NCI-H1417 (cell line): ENCODE data around the gene TTLL8.

Source experiments
- DNase-seq, 3 experiments: peaks; one replicate each; lab custom pipeline; 2025; lab: John Stamatoyannopoulos, UW

TTLL8 gene

DNA sequence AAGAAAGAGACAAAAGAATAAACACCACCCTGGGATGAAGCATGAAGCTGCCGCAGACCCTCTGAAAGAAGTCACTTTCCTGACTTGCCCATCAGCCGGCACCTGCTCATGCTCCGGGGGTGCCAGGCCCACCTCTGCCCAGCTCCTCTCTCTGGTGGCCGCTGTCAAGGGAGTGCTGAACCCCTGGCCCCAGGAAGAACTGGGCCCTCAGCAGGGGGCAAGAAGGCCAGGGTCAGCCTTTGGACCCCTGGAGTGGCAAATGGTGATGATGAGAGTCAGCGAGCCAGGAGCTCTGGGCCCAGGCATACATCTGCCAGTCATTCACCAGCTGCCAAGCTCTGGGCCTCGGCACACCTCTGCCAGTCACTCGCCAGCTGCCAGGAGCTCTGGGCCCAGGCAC is 17.4 kb downstream of the TTLL8 start:
- DNase-seq, result no peak

DNA sequence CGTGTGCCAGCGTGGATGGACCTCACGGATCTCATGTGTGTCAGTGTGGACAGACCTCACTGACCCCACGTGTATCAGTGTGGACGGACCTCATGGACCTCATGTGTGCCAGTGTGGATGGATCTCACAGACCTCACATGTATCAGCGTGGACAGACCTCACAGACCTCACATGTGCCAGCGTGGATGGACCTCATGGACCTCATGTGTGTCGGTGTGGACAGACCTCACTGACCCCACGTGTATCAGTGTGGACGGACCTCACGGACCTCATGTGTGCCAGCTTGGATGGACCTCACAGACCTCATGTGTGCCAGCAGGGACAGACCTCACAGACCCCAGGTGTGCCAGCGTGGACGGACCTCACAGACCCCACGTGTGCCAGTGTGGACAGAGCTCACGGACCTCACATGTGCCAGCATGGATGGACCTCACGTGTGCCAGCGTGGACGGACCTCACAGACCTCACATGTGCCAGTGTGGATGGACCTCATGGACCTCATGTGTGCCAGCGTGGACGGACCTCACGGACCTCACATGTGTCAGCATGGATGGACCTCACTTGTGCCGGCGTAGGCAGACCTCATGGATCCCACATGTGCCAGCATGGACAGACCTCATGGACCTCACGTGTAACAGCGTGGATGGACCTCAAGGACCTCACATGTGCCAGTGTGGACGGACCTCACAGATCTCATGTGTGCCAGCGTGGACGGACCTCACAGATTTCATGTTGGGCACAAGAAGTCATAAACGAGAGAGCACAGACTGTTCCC is 18.2 kb downstream of the TTLL8 start:
- no peak for DNase-seq

DNA sequence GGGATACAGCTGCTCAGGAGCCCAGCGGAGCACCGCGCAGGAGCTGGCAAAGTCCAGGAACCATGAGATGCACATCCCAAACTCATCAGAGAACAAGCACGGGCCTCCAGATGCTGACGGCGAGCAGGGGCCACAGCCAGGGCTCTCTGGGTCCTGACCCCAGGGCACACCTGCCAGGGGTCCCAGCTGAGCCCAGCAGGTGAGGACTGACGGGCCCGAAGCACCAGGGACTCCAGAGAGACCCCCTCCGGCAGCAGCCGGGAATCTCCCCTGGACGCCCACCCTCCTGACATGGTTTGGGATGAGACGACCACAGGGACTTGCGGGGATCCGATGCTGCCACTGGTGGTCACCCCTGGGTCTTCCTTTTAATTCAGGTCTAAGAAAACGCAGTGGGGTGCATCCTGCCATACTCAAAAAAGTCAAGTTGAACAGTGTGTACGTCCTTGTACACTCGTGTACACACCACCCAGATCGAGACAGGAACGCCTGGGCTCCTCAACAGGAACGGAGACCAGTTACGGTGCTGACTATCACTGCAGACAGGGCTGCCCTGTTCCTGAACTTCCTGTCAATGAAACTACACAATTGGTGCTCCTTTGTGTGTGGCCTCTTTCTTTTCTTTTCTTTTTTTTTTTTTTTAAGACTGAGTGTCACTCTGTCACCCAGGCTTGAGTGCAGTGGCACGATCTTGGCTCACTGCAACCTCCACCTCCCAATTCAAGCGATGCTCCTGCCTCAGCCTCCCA is 21.9 kb downstream of the TTLL8 start:
- no peak for DNase-seq

DNA sequence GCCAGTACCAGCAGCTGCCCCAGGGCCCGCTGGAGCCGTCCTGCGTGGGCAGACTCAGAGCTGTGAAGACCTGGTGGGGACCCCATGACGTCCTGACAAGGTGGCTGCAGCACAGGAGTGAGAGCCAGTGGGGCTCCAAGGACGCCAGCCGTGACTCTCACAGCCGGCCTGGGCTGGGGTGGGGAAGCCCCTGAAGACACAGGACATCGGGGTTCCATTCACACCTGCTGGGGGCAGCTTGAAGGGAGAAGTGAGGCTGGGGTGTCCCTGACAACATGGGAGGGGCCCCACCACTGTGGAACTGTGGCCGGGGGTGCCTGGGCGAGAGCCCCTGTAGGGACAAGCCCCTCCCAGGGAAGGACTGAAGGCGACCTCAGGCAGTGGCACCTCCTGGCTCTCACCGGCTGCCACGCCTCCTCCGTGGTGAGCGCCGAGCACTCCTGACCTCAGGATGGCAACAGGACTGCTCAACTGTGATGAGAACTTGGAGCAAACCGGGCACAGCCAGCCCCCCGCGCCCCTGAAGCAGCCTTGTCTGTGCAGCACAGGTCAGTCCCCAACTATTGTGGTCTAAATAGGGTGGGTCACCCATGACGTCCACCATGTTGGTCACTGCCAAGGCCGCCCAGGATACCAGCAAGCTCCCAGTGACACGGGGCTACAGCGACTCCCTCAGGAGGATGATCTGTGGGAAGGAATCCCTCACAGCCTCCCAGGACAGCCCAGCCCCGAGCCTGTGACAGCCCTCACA is 22.8 kb downstream of the TTLL8 start:
- DNase-seq, result no peak

DNA sequence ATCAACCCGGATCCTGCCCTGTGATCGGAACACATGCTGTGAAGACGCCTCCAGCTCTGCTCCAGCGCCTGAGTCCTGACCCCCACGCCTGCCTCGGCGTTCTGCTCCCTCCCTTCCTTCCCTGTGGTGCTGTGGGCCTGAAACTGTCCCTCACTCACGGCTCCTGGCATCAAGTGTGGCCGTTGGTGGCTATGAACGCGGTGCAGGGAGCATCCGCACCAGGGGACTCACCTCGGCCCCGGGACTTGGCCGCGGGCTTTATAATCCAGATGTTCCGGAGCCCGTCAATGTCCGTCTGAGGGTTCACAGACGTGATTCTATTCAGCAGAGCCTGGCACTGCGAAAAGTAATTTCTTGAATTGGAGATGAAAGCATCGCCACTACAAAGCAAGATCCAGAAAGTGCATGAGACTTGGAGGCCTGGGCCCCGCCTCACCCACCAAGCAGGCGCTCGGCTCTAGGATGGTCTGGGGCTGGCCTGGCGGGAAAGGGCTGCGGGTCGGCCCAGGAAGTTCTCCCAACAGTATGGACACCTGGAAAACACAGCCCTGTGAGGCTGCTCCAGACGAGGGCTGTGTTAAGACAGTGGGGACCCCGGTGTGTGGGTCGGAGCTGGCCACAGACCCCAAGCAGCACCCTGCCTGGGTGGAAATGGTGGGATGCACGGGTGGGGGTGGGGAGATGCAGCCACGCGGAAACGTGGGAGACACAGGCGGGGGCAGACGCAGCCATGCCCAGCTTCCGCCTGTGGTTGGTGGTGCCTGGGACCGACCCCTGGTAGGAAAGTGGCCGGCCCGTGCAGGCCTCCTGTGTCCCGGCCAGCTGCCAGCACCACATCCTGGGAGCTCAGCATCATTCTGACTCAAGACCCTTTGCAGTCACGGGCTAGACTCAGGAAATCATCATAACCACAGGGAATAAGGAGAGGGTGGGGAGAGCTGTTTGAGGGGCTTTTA is 23.7 kb downstream of the TTLL8 start:
- DNase-seq, result no peak

DNA sequence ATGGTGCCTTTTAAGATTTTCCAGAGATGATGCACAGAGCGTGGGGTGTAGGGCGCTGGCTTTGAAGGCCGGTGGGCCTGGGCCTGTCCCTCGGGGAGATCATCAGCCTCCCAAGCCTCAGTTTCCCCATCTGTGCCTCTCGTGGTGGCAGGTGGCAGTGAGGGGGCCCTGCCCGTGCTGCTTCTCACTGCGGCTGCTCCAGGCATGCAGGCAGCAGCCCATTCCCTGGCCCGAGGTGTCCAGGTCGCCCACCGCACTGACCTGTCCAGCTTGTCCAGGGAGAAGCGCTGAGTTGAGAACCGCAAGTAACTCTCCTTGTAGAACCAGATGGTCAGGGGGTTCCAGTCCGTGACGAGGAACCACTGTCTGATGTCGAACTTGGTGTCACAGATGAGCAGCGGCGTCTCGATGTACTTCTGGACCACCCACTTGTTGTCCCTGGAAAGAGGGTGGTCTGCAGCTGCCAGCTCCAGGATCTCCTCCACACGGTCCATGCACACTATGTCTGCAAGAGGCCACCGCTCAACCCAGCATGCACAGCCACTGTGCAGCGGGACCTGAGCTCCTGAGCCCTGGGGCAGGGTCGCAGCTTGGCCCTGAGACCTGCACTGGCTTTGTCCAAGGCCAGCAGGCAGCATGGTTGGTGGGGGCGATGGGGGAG is 25.0 kb downstream of the TTLL8 start:
- no peak for DNase-seq

DNA sequence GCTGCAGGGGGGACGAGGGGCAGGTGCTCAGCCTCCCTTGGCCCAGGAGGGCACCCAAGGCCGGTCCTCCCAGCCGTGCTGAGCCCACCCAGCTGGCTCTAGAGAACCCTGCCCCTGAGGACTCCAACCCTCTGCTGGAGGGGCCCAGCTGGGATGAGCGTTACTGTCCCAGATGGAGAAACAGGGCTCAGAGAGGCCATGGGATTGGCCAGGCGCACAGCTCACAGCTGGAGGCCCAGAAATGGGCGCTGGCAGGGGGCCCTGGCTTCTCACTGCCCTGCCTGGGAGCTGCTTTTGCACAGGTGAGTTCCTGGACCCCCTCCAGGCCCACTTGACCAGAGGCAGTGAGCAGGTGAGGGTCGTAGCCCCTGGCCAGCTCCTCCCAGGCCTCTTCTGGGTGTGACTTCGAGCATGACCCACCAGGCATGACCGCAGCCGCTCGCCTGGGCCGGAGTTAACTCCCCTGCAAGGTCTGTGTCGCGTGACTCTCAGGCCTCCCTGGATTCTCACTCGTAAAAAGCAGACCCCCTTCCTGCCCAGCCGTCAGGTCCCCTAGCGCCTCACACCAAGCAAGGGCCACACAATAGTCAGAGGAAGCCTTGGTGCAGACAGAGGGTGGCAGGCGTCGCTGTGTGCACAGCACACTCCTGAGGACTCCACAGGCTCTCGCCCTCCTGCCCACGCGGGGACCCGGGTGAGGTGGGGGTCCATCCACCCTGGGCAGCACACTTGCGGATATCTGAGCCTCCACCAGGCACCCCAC is 25.8 kb downstream of the TTLL8 start:
- no peak for DNase-seq

DNA sequence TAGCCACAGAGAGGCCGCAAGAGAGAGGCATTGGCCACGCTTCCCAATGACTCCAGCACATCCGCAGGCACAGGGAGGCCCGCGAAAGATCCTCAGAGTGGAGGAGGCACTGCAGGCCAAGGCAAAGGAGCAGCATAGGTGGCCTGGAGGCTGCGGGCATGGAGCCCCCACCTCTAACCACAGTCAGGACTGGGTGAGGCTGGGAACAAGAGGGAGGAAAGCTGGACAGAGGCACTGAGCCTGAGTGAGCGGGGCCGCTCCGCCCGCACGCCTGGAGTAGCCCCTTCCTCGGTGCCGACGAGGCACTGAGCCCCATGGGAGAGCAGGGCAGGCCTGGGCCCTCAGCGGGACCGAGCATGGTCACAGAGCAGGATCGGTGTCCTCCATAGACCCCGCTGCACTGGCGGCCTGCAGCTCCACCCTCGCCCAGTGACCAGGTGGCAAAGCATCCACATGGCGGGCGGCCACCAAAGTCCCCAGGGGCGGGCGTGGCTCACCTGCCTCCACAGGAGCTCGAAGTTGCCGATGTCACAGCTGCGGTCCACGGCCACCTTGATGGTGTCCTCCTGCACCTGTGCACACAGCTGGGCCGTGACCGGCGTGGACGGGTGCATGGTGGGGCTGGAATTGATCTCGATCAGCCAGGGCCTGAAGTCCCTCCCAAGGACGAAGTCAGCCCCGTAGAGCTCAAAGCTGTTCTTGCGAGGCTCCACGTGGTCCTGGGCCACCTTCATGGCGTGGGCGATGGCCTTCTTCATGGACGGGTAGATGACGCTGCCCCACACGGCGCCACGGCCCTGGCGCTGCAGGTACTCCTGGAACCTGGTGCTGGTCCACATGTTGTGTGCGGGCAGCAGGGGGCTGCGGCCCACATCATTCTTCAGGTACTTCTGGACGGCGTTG is 26.7 kb downstream of the TTLL8 start:
- no peak for DNase-seq

DNA sequence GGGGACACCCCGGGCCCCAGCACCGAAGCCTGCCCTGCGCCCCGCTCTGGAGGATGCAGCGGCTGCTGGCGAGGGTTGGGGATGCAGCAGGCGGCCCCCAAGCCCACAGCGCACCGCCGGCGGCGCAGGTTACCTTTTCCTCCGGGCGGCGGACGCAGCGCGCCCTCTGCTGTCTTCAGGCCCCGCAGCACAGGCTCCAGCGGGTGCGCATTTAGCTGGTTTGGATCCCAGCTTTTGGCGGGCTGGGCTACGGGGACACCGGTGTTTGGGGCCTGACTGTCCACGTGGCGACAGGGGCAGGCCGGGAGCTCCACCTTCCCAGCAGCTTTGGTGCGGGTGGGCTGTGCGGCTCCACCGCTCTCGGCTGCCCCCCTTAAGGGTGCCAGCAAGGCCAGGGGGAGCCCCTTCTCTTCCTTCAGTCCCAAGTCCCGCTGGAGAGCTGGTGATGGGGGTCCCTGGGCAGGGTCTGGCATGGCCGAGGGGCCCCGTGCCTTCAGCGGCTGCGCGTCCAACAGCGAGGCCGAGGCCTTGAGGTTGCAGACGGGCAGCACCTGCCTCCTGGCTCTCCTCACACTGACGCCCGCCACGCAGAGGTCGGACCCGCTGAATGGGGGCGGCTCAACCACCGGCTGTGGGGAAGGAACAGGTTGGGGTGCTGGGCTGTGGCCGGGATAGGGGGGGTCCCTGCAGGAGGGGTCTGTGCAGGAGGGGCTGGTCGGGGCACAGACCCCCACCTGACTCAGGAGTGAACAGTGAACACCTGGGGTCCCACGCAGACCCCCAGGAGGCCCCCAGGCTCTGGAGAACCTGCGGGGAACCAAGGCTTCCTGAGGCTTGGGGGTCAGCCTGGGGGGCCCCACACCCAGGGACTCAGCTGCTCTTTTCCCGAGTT is 27.6 kb downstream of the TTLL8 start:
- peak; percentile 20 to 80 (median 72) for DNase-seq

DNA sequence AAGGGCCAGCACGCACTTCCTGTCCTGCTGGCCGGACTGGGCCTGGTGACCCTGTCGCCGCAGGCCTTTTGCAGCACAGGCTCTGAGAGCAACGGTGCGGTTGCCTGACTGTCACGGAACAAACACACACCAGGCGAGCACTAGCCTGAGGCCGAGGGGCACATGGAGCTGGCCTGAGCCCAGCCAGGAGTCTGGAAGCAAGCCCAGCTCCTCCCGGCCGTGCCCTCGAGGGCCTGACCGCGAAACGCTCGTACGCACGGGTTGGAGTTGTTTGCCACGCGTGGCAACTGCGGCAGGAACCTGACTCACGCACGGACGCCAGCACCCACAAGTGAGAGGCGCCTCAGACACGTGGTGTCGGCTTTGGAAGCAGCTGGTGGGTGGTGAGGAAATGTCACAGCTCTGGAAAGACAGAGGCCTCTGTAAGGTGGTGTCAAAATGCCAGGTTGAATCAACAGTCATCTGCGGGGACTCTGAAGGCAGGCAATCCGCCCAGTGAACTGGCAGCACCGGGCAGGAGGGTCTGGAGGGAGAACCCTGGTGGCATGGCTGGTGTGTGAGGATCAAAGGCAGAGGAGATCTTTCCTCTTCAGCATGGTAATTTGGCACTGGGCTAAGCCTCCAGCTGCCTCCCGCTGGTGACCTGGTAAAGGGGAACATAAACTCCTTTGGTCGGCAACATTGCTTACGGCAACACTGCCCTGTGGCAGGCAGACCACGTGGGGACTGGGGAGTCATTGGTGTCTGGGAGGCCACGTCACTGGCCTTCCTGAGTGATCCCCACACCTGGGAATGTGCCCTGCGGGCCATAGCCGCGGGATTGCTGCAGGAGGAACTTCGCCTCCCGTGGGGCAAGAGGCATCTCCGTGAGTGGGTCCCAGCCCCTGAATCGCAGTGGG is 30.2 kb downstream of the TTLL8 start:
- peak in 1 of 3 experiments; percentile 1 for DNase-seq

DNA sequence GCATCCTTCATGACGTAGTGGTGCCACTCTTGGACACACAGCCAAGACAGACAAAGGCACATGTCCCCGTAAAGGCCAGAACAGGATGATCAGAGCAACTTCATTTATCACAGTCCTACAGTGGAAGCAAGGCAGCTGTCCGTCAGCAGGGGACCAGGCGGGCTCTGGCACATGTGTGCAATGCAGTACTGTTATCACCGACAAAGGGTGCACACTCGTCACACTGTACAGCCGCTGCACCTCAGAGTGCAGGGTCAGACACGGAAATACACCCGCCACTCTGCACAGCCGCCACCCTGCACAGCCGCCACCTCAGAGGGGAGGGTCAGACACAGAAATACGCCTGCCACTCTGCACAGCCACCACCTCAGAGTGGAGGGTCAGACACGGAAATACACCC is 32.1 kb downstream of the TTLL8 start:
- no peak for DNase-seq

DNA sequence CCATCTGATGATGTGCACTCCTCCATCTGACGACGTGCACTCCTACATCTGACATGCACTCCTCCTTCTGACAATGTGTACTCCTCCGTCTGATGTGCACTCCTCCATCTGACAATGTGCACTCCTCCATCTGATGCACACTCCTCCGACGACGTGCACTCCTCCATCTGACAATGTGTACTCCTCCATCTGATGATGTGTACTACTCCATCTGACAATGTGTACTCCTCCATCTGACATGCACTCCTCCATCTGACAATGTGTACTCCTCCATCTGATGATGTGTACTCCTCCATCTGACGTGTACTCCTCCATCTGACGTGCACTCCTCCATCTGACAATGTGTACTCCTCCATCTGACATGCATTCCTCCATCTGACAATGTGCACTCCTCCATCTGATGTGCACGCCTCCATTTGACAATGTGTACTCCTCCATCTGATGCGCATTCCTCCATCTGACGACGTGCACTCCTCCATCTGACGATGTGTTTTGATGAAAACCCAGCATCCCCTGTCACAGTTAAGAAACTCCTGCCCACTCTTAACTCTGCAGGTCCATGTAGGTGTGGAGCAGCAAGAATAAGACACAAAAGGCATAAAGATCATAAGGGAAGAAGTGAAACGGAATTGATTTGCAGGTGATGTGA is 35.8 kb downstream of the TTLL8 start:
- DNase-seq, result no peak

DNA sequence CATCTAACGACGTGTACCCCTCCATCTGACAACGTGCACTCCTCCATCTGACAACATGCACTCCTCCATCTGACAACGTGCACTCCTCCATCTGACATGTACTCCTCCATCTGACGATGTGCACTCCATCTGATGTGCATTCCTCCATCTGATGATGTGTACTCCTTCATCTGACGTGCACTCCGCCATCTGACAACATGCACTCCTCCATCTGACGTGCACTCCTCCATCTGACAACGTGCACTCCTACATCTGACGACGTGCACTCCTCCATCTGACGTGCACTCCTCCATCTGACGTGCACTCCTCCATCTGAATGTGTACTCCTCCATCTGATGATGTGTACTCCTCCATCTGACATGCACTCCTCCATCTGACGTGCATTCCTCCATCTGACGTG is 37.5 kb downstream of the TTLL8 start:
- no peak for DNase-seq

DNA sequence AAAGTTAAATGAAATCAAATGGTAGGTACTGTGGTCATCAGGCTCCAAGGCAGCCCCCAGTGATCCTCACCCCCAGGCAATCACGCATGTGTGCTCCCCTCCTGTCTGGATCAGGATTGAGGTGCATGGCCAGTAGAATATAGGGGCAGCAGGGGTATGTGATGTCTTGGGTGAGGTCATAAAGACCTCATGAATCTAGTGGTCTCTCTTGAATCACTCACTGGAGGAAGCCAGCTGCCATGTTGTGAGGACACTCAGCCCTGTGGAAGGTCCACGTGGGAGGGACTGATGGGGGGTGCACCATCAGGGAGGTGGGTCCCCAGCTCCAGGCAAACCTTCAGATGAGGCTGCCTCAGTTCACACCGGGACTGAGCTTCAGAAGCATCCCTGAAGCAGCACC is 38.8 kb downstream of the TTLL8 start:
- DNase-seq, result no peak

DNA sequence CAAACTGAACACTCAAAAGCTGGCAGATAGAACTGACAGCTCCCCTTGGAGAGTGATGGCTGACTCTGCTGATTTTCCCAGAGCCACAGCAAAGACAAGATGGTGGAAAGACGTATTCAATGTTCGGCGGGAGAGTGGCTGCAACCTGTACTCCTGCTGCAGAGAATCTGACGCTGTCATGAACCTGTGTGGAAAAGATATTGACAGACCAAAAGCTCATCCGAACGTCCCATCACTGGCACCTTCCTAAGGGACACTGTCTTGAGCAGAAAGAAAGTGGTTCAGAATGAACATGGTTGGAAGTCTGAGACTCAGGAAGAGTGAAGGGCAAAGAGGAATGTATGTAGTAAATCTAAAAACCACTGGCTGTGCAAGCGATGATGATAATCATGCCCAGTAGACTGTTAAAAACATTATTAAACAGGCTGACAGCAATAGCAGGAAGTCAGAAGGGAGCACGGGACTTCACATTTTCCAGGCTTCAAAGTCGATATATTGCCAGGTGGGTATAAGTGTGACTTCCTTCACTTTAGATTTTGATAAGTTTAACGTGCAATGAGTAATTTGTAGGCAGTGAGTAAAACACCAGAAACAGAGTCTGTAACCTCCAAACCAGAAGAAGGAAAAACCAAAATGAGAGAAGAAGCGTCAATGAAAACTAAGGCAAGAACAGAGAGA is 39.4 kb downstream of the TTLL8 start:
- no peak for DNase-seq

DNA sequence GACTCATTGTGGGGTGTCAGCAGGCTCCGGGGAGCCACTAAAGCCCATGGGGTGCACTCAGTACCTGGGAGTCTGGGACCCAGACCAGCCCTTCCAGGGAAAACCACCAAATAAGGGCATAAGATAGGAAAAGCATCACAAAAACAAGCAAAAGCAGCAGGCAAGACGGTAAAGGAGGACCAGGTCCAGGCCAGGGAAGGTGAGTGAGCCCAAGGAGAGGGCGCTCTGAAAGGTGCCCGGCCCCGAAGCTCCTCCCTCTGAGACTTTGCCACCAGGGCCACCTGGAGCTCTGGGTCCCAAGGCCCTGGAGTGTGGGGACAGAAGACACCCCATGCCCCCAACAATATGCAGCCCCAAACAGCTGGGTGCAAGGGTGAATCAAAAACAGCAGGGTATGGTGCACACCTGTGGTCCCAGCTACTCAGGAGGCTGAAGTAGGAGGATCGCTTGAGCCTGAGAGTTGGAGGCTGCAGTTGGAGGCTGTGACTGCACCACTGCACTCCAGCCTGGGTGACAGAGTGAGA is 40.3 kb downstream of the TTLL8 start:
- DNase-seq, result no peak
